CD1c-positive myeloid dendritic cell (primary cell): ENCODE results near the gene OTUB1.

Experiments used
- DNase-seq: peaks from one replicate; pipeline ENCODE4 v3.0.0-alpha.2; 2016; ENCODE audit errors: extremely low spot score

The OTUB1 gene

GRCh38 chr11:64022125-64022784 lies 36.0 kb downstream of the OTUB1 start:
- no peak for DNase-seq

GRCh38 chr11:64023712-64024710 lies 37.8 kb downstream of the OTUB1 start:
- DNase-seq, result no peak

- DNase-seq, result no peak
Observed at GRCh38 chr11:64025205-64025604, 39.0 kb downstream of the OTUB1 start.

GRCh38 chr11:64026575-64027205 lies 40.5 kb downstream of the OTUB1 start:
- DNase-seq, result no peak

GRCh38 chr11:64027651-64028397 lies 41.6 kb downstream of the OTUB1 start:
- peak; percentile 88 for DNase-seq

- DNase-seq, result no peak
Observed at GRCh38 chr11:64028398-64029115, 42.3 kb downstream of the OTUB1 start.

GRCh38 chr11:64029773-64030172 lies 43.5 kb downstream of the OTUB1 start:
- DNase-seq, result no peak

GRCh38 chr11:64031001-64031400 lies 44.8 kb downstream of the OTUB1 start:
- no peak for DNase-seq

- DNase-seq, result no peak
Observed at GRCh38 chr11:64032050-64032449, 45.8 kb downstream of the OTUB1 start.

- DNase-seq, result no peak
Observed at GRCh38 chr11:64034411-64034811, 48.2 kb downstream of the OTUB1 start.

GRCh38 chr11:64035081-64035524 lies 48.9 kb downstream of the OTUB1 start:
- no peak for DNase-seq

GRCh38 chr11:64035576-64035975 lies 49.3 kb downstream of the OTUB1 start, which contains the start of gene FLRT1:
Gene FLRT1 (plus strand): TSS chr11:64035931. CDS start chr11:64116268, 80,337 bp downstream.
- no peak for DNase-seq

- DNase-seq, result peak; percentile 30
Observed at GRCh38 chr11:64036087-64037026, 50.1 kb downstream of the OTUB1 start.

GRCh38 chr11:64037027-64037634 lies 50.9 kb downstream of the OTUB1 start:
- DNase-seq, result no peak

- DNase-seq, result no peak
Observed at GRCh38 chr11:64038500-64038899, 52.3 kb downstream of the OTUB1 start.

GRCh38 chr11:64039012-64039665 lies 52.9 kb downstream of the OTUB1 start:
- DNase-seq, result no peak

GRCh38 chr11:64040684-64041322 lies 54.6 kb downstream of the OTUB1 start:
- no peak for DNase-seq

GRCh38 chr11:64041846-64042245 lies 55.6 kb downstream of the OTUB1 start:
- no peak for DNase-seq
